ENCODE results near the gene ZFP57. TPM values are rescaled to one million over a fixed set of nuclear protein-coding genes. Genes with fewer than 3 reads are reported as not detected.

ZFP57 gene
- total RNA-seq, 6 donors from 2014 or later: 0.30 to 2.1 TPM; not detected in 4

- H3K36me3 ChIP-seq: no peaks in the 10 kb centered on the region
- WGBS, 2 donors: 85 to 90% methylated on average over 6 to 8 of the region's 8 CpGs
- ATAC-seq (ENCODE audit: low FRiP score in 2 of 2): no peak
Observed at GRCh38 chr6:29710281-29710941, 29.5 kb upstream of the ZFP57 start.

GRCh38 chr6:29709188-29709587 lies 28.2 kb upstream of the ZFP57 start:
- no peak overlapping the region for H3K4me3 ChIP-seq
- DNase-seq: no peak
- no peaks in the 10 kb centered on the region for H3K4me1 ChIP-seq
- no peaks in the 10 kb centered on the region for H3K9me3 ChIP-seq
- TF ChIP-seq EP300 (IDR thresholded peaks at IDR 0.05) (no peak), POLR2AphosphoS5 (IDR thresholded peaks at IDR 0.05) (no peak), POLR2A (IDR thresholded peaks at IDR 0.05) (no peak)
- TF ChIP-seq, protein P1, sequence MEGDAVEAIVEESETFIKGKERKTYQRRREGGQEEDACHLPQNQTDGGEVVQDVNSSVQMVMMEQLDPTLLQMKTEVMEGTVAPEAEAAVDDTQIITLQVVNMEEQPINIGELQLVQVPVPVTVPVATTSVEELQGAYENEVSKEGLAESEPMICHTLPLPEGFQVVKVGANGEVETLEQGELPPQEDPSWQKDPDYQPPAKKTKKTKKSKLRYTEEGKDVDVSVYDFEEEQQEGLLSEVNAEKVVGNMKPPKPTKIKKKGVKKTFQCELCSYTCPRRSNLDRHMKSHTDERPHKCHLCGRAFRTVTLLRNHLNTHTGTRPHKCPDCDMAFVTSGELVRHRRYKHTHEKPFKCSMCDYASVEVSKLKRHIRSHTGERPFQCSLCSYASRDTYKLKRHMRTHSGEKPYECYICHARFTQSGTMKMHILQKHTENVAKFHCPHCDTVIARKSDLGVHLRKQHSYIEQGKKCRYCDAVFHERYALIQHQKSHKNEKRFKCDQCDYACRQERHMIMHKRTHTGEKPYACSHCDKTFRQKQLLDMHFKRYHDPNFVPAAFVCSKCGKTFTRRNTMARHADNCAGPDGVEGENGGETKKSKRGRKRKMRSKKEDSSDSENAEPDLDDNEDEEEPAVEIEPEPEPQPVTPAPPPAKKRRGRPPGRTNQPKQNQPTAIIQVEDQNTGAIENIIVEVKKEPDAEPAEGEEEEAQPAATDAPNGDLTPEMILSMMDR (IDR thresholded peaks at IDR 0.05): no peak
- H3K27me3 ChIP-seq: no peaks in the 10 kb centered on the region
- 34 to 43% methylated on average over 4 of the region's 4 CpGs for WGBS, 2 donors
- H3K27ac ChIP-seq: peak overlapping the region in 3 of 4 donors; percentile 13 to 26 (median 16)
- no peaks in the 10 kb centered on the region for H3K36me3 ChIP-seq
- no peak for ATAC-seq (ENCODE audit: low FRiP score in 2 of 2)

More at GRCh38 chr6:29710281-29710941, 29.5 kb upstream of the ZFP57 start:
- no peak overlapping the region for H3K4me3 ChIP-seq
- H3K27me3 ChIP-seq: no peaks in the 10 kb centered on the region
- no peak overlapping the region for H3K27ac ChIP-seq
- H3K4me1 ChIP-seq: no peaks in the 10 kb centered on the region
- TF ChIP-seq EP300 (IDR thresholded peaks at IDR 0.05): no peak
- TF ChIP-seq POLR2A (IDR thresholded peaks at IDR 0.05): no peak
- TF ChIP-seq, protein P1 (IDR thresholded peaks at IDR 0.05): no peak
- TF ChIP-seq POLR2AphosphoS5 (IDR thresholded peaks at IDR 0.05): no peak
- DNase-seq: no peak
- no peaks in the 10 kb centered on the region for H3K9me3 ChIP-seq

DNA sequence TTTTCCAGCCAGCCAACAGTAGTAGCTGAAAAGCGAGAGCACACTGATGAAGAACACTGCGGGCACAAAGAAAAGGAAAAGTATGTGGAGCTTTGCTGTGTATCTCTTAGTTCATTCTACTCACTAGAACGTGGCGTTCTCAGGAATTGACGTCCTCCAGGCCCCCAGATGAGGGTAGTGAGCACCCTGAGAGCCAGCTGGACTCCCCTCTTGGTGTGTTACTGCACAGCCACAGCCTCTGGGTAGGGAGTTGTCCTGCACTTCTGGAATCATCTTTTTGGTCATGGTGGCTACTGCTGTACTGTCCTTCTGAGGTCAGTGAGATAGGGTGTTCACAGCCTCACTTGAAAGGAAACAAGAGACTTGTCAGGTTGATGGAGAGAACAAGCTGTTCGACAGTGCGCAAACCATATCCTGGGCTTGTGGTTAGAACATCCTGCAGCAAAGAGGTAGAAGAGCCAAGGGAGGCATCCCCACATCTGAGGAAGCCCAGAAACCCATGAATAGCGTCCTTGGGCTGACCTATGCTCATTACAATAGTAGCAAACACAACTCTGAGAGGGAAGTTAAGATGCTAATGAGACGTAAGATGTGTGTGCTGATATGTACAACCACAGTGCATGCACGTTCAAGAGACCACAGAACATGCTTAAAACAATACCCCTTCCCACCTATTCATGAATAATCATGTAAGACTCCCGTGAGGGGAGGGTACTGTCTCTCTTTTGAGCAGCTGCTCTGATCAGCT lies 27.7 kb upstream of the ZFP57 start:
- peak overlapping the region in 1 of 4 donors; percentile 26 for H3K27ac ChIP-seq
- H3K9me3 ChIP-seq: no peaks in the 10 kb centered on the region
- WGBS, 2 donors: 62 to 78% methylated on average over 11 of the region's 11 CpGs
- ATAC-seq (ENCODE audit: low FRiP score in 2 of 2) (peak; percentile 10 to 49), DNase-seq (peak in 1 of 2 donors; percentile 49)
- peak in 1 of 2 donors; percentile 33 for TF ChIP-seq POLR2AphosphoS5 (IDR thresholded peaks at IDR 0.05)
- TF ChIP-seq, protein P1 (IDR thresholded peaks at IDR 0.05): no peak
- TF ChIP-seq EP300 (IDR thresholded peaks at IDR 0.05): peak in 1 of 4 donors; percentile 28
- TF ChIP-seq POLR2A (IDR thresholded peaks at IDR 0.05): peak in 1 of 4 donors; percentile 12
- no peaks in the 10 kb centered on the region for H3K27me3 ChIP-seq
- peak overlapping the region in 1 of 4 donors; percentile 12 for H3K4me3 ChIP-seq
- H3K36me3 ChIP-seq: no peaks in the 10 kb centered on the region
- no peaks in the 10 kb centered on the region for H3K4me1 ChIP-seq

DNA sequence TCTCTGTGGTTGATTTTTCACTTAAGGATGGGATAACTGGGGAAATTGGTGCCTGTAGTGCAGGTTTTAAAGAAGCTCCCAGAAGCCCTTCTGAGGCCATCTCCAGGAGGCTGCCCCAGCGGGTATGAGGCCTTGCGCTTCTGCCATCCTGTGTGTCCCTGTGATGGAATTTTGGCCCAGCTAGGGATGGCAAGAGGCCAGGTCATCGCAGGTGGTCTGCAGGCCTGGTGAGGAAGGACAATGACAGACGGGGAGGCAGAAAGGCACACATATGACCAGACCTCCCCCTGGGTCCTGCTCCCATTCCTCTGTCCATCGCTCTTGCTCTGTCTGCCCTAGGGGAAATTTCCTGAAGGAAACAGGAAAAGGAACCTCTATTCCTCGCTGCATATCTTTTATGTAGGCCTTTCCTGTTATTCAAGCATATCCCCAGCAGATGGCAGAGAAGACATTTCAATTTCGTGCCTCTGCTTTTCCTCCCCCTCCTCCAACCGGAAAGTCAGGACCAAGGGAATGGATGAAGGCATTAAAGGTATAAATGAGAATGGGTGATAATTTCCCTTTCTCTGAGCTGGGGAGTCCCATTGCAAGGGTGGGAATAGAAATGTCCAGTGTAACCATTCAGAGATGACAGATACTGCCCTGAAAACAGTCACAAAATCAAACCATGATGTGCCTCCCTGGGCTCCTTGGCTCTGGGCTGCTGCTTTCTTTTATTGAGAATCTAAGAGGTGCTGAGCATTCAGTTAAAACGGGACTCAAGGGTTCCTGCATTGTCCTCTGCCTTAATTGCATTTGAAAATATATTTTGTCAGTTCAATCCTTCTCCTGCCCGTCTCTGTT lies 24.7 kb upstream of the ZFP57 start:
- ATAC-seq (ENCODE audit: low FRiP score in 2 of 2): peak in 1 of 2 donors; percentile 70
- no peaks in the 10 kb centered on the region for H3K27me3 ChIP-seq

More for the DNA sequence above, 24.7 kb upstream of the ZFP57 start:
- TF ChIP-seq, protein P1 (IDR thresholded peaks at IDR 0.05): peak; percentile 50 to 78 (median 60)
- no peak for TF ChIP-seq POLR2A (IDR thresholded peaks at IDR 0.05)
- TF ChIP-seq EP300 (IDR thresholded peaks at IDR 0.05): no peak
- no peaks in the 10 kb centered on the region for H3K4me1 ChIP-seq
- H3K4me3 ChIP-seq: no peak overlapping the region
- H3K27ac ChIP-seq: no peak overlapping the region
- 38 to 54% methylated on average over 10 of the region's 10 CpGs for WGBS, 2 donors
- DNase-seq: no peak
- no peaks in the 10 kb centered on the region for H3K36me3 ChIP-seq
- H3K9me3 ChIP-seq: no peaks in the 10 kb centered on the region
